Measurements from ENCODE around the gene ITIH2. TPM values are rescaled to one million over a fixed set of nuclear protein-coding genes. Genes with fewer than 3 reads are reported as not detected.
"Not testable (repeated sequence)": the region's sequence is repeated elsewhere in the genome, so short reads cannot be mapped to it uniquely, and the experiment has no call there.

ITIH2 gene
- total RNA-seq, 1 experiment from 2014 or later, result 1.7 TPM

GRCh38 chr10:7667262-7668141 is 35.6 kb upstream of the ITIH2 start:
- H3K4me3 Mint-ChIP-seq (ENCODE audit: low read depth, unreplicated experiment), result peak overlapping the region; percentile 66
- no peak for DNase-seq
- no peak overlapping the region for H3K27ac Mint-ChIP-seq (ENCODE audit: unreplicated experiment)
- CTCF ChIA-PET, result no interaction called here
- peaks cover 14% of the 10 kb centered on the region for H3K36me3 Mint-ChIP-seq (ENCODE audit: insufficient read depth, unreplicated experiment)
- peaks cover 64% of the 10 kb centered on the region for H3K27me3 Mint-ChIP-seq (ENCODE audit: unreplicated experiment)
- no TSS peak for BruUV-seq (replicated peaks)
- TF ChIP-seq CTCF (IDR thresholded peaks at IDR 0.05; ENCODE audit: unreplicated experiment), result no peak
- H3K4me1 Mint-ChIP-seq (ENCODE audit: low read depth, unreplicated experiment), result peaks cover 8% of the 10 kb centered on the region
- no peaks in the 10 kb centered on the region for H3K9me3 Mint-ChIP-seq (ENCODE audit: low read depth, unreplicated experiment)
- intact Hi-C loops (cut with micrococcal nuclease; ENCODE audit: unreplicated experiment), result no loop called here

DNA sequence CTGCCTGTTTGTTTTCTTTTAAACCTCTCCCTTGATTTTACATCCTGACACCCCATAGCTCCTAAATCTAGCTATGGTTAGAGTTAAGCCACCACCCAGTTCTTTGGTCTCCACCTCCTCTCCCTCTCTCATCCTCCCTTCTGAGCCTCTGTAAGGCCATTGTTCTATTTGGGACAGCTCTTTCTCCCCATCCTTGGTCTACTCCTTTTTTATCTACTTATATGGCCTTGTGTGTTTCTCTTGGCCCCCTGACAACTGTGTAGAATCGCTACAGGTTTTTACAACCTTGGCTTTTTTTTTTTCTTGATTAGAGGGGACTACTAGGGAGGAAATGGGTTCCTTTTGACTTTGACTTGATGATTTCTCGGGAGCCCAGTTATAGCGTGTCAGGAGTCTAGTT is 33.0 kb upstream of the ITIH2 start:
- intact Hi-C loops (cut with micrococcal nuclease; ENCODE audit: unreplicated experiment), result no loop called here
- no peaks in the 10 kb centered on the region for H3K9me3 Mint-ChIP-seq (ENCODE audit: low read depth, unreplicated experiment)
- H3K4me3 Mint-ChIP-seq (ENCODE audit: low read depth, unreplicated experiment), result no peak overlapping the region
- BruUV-seq (replicated peaks), result no TSS peak
- peaks cover 14% of the 10 kb centered on the region for H3K36me3 Mint-ChIP-seq (ENCODE audit: insufficient read depth, unreplicated experiment)
- CTCF ChIA-PET, result no interaction called here
- peaks cover 8% of the 10 kb centered on the region for H3K4me1 Mint-ChIP-seq (ENCODE audit: low read depth, unreplicated experiment)
- TF ChIP-seq CTCF (IDR thresholded peaks at IDR 0.05; ENCODE audit: unreplicated experiment), result no peak
- H3K27ac Mint-ChIP-seq (ENCODE audit: unreplicated experiment), result no peak overlapping the region
- no peak for DNase-seq
- peaks cover 86% of the 10 kb centered on the region for H3K27me3 Mint-ChIP-seq (ENCODE audit: unreplicated experiment)

DNA sequence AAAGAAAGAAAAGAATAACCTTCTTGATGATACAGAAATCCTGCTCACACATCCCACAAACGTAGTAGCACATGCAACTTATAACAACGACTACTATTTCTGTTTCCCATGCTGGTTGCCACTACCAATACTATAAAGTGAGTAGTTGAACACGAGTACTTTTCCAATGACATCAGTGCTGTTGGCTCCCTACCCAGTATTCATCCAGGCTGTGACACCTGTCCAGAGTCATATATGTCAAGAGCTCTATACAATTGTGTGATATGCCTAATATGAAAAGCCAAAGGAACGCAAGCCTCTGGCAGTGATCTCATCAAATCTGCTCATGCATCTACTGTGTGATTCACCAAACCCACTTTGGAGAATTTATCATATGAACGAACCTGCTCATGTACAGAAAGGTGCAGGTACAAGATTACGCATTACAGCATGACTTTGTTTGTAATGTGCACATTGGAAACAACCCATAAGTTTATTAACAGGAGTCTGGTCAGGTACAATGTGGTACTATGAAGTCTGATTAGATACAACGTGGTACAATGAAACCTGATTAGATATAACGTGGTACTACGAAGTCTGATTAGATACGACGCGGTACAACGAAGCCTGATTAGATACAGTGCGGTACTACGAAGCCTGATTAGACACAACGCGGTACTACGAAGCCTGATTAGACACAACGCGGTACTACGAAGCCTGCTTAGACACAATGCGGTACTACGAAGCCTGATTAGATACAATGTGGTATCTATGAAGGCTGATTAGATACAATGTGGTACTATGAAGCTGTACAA is 30.6 kb upstream of the ITIH2 start:
- Mint-ChIP-seq H3K4me1 (ENCODE audit: low read depth, unreplicated experiment) (peaks cover 7% of the 10 kb centered on the region), H3K9me3 (ENCODE audit: low read depth, unreplicated experiment) (no peaks in the 10 kb centered on the region), H3K27ac (ENCODE audit: unreplicated experiment) (no peak overlapping the region), H3K27me3 (ENCODE audit: unreplicated experiment) (peaks cover 87% of the 10 kb centered on the region), H3K36me3 (ENCODE audit: insufficient read depth, unreplicated experiment) (peaks cover 5% of the 10 kb centered on the region), H3K4me3 (ENCODE audit: low read depth, unreplicated experiment) (no peak overlapping the region)
- intact Hi-C loops (cut with micrococcal nuclease; ENCODE audit: unreplicated experiment), result no loop called here
- no peak for DNase-seq
- BruUV-seq (replicated peaks), result no TSS peak
- TF ChIP-seq CTCF (IDR thresholded peaks at IDR 0.05; ENCODE audit: unreplicated experiment), result no peak
- CTCF ChIA-PET, result no interaction called here

- CTCF ChIA-PET, result no interaction called here
- H3K9me3 Mint-ChIP-seq (ENCODE audit: low read depth, unreplicated experiment), result peaks cover 4% of the 10 kb centered on the region
- H3K27ac Mint-ChIP-seq (ENCODE audit: unreplicated experiment), result no peak overlapping the region
- no peaks in the 10 kb centered on the region for H3K4me1 Mint-ChIP-seq (ENCODE audit: low read depth, unreplicated experiment)
- intact Hi-C loops (cut with micrococcal nuclease; ENCODE audit: unreplicated experiment), result no loop called here
- no peak for DNase-seq
- TF ChIP-seq CTCF (IDR thresholded peaks at IDR 0.05; ENCODE audit: unreplicated experiment), result no peak
- peaks cover 27% of the 10 kb centered on the region for H3K27me3 Mint-ChIP-seq (ENCODE audit: unreplicated experiment)
- BruUV-seq (replicated peaks), result no TSS peak
- no peak overlapping the region for H3K4me3 Mint-ChIP-seq (ENCODE audit: low read depth, unreplicated experiment)
- no peaks in the 10 kb centered on the region for H3K36me3 Mint-ChIP-seq (ENCODE audit: insufficient read depth, unreplicated experiment)
These were observed 23.9 kb upstream of the ITIH2 start for GRCh38 chr10:7679256-7679655.

GRCh38 chr10:7680078-7680477 is 23.0 kb upstream of the ITIH2 start:
- H3K36me3 Mint-ChIP-seq (ENCODE audit: insufficient read depth, unreplicated experiment); H3K27ac Mint-ChIP-seq (ENCODE audit: unreplicated experiment); H3K9me3 Mint-ChIP-seq (ENCODE audit: low read depth, unreplicated experiment); intact Hi-C loops (cut with micrococcal nuclease; ENCODE audit: unreplicated experiment); CTCF ChIA-PET; H3K4me3 Mint-ChIP-seq (ENCODE audit: low read depth, unreplicated experiment); DNase-seq; BruUV-seq (replicated peaks); H3K4me1 Mint-ChIP-seq (ENCODE audit: low read depth, unreplicated experiment): not testable (repeated sequence)
- H3K27me3 Mint-ChIP-seq (ENCODE audit: unreplicated experiment), result peaks cover 19% of the 10 kb centered on the region
